Measurements from ENCODE around the gene WBP11.
"Not testable (repeated sequence)": the region's sequence is repeated elsewhere in the genome, so short reads cannot be mapped to it uniquely, and the experiment has no call there.

Gene WBP11

DNA sequence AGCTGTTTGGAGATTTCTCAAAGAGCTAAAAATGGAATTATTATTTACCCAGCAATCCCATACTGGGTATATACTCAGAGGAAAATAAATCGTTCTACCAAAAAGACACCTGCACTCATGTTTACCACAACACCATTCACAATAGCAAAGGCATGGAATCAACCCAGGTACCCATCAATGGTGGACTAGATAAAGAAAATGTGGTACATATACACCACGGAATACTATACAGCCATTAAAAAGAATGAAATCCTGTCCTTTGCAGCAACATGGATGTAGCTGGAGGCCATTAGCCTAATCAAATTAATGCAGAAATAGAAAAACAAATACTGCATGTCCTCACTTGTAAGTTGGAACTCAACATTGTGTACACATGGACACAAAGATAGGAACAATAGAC is 37.9 kb downstream of the WBP11 start:
- H3K4me3 ChIP-seq (ENCODE audit: control insufficient read depth, low read depth, low read length) = no peak overlapping the region
- TF ChIP-seq, protein P1, sequence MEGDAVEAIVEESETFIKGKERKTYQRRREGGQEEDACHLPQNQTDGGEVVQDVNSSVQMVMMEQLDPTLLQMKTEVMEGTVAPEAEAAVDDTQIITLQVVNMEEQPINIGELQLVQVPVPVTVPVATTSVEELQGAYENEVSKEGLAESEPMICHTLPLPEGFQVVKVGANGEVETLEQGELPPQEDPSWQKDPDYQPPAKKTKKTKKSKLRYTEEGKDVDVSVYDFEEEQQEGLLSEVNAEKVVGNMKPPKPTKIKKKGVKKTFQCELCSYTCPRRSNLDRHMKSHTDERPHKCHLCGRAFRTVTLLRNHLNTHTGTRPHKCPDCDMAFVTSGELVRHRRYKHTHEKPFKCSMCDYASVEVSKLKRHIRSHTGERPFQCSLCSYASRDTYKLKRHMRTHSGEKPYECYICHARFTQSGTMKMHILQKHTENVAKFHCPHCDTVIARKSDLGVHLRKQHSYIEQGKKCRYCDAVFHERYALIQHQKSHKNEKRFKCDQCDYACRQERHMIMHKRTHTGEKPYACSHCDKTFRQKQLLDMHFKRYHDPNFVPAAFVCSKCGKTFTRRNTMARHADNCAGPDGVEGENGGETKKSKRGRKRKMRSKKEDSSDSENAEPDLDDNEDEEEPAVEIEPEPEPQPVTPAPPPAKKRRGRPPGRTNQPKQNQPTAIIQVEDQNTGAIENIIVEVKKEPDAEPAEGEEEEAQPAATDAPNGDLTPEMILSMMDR (IDR thresholded peaks at IDR 0.05; ENCODE audit: control insufficient read depth, insufficient read depth, low read depth, low read length, missing control alignments) = no peak
- no peak for DNase-seq (ENCODE audit: low read depth)

DNA sequence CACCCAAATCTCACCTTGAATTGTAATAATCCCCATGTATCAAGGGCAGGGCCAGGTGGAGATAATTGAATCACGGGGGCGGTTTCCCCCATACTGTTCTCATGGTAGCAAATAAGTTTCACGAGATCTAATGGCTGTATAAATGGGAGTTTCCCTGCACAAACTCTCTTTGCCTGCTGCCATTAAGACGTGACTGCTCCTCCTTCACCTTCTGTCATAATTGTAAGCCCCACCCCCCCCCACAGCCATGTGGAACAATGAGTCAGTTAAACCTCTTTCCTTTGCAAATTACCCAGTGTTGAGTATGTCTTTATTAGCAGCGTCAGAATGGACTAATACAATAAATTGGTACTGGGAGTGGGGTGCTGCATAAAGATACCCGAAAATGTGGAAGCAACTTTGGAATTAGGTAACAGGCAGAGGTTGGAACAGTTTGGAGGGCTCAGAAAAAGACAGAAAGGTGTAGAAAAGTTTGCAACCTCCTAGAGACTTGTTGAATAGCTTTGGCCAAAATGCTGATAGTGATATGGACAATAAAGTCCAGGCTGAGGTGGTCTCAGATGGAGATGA is 43.5 kb downstream of the WBP11 start:
- DNase-seq (ENCODE audit: low read depth) = not testable (repeated sequence)

DNA sequence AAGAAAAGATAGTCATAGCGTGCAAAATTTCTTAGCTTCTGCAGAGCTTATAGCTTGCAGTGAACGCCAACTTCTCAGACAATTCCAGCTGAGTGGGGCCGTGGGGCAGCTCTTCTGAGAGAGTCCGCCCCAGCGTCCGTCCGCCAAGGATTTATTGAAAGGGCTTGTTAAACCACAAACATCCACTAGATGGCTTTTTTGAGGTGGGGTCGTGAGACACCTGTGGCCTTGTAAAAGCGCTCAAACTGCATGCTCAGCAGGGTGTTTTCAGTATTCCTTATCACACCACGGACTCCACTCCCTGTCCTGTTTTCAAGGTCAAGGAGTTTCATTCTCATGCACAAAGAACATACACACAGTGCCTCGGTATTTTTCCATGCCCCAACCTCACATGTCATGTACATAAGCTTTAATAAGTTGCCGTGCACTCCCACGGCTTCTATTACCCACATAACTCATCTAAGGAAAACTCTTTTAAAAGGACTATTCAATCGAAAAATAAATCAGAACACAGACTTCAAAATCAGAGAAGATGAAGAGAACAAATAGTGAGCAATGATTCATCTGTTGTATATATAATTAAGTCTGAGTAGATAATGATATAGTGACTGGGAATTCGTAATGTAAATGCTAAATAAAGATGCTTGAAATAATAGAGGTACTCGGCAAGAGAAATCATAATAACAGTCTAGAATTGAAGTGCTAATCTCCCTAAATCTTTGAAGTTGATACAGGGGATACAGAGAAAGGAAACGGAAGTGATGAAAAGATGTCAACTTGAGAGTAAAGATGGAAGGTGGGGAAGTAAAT is 46.7 kb downstream of the WBP11 start:
- no peak for DNase-seq (ENCODE audit: low read depth)
- H3K4me3 ChIP-seq (ENCODE audit: control insufficient read depth, low read depth, low read length) = no peak overlapping the region
- TF ChIP-seq, protein P1 (IDR thresholded peaks at IDR 0.05; ENCODE audit: control insufficient read depth, insufficient read depth, low read depth, low read length, missing control alignments) = peak; percentile 26

More for the DNA sequence above, 43.5 kb downstream of the WBP11 start:
- H3K4me3 ChIP-seq (ENCODE audit: control insufficient read depth, low read depth, low read length) = not testable (repeated sequence)

DNA sequence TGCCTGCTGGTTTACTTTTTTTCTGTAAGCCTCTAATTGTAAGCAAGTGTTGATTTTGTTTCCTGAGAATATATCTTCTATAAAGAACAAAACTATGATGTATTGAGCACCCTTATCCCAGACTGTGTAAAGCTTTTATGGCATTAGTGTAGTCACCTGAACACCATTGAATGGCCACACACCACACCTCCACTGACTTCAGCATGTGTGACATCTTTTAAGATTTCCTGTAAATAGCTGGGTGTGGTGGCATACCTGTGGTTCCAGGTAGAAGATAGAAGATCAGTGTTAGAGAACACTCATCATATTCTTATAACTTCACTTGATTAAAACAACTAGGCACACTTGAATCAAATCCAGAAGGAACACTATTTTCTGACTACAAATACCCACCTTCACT is 51.3 kb downstream of the WBP11 start:
- TF ChIP-seq, protein P1 (IDR thresholded peaks at IDR 0.05; ENCODE audit: control insufficient read depth, insufficient read depth, low read depth, low read length, missing control alignments) = no peak
- no peak for DNase-seq (ENCODE audit: low read depth)
- H3K4me3 ChIP-seq (ENCODE audit: control insufficient read depth, low read depth, low read length) = no peak overlapping the region

DNA sequence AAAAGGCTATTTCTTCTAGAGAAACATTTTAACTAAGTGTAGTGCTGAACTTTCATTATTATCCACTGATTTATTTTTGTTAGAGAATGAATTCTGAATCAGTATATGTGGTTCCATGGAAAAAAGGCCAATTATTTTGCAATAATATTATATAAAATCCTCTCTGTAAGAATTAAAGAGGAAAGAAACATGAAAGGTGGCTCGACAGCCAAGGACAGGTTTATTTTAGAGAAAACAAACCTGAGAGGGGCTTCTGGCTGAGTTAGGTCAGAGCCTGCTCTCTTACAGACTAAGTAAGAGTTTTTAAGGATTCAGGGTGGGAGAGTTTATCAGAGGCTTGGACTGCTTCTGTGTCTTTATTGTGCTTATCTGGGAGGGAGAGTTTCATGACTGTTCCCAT is 60.2 kb downstream of the WBP11 start:
- TF ChIP-seq, protein P1 (IDR thresholded peaks at IDR 0.05; ENCODE audit: control insufficient read depth, insufficient read depth, low read depth, low read length, missing control alignments) = no peak
- no peak overlapping the region for H3K4me3 ChIP-seq (ENCODE audit: control insufficient read depth, low read depth, low read length)
- no peak for DNase-seq (ENCODE audit: low read depth)

DNA sequence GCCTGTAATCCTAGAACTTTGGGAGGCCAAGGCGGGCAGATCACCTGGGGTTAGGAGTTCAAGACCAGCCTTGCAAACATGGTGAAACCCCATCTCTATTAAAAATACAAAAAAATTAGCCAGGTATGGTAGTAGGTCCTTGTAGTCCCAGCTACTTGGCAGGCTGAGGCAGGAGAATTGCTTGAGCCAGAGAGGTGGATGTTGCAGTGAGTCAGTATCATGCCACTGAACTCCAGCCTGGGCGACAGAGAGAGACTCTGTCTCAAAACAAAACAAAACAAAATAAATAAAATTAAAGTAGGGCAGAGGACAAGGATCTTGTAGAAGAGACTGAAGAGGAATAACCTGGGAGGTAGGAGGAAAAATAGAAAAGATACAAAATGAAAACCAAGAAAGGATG is 61.3 kb downstream of the WBP11 start:
- TF ChIP-seq, protein P1 (IDR thresholded peaks at IDR 0.05; ENCODE audit: control insufficient read depth, insufficient read depth, low read depth, low read length, missing control alignments) = no peak
- no peak overlapping the region for H3K4me3 ChIP-seq (ENCODE audit: control insufficient read depth, low read depth, low read length)
- DNase-seq (ENCODE audit: low read depth) = no peak

DNA sequence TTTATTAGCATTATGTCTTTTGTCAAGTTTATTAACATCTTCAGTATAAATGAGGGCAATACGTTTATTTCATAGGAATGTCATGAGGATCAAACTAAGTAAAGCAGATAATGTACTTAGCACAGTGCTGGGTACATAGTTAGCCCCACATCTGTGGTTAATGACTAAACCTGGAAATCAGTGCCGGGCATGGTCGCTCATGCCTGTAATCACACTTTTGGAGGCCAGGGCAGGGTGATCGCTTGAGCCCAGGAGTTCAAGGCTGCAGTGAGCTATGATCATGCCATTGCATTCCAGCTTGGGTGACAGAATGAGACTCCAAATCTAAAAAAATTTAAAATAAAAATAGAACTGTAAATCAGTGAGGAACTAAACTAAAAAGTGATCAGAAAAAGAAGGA is 62.1 kb downstream of the WBP11 start:
- DNase-seq (ENCODE audit: low read depth) = no peak
- TF ChIP-seq, protein P1 (IDR thresholded peaks at IDR 0.05; ENCODE audit: control insufficient read depth, insufficient read depth, low read depth, low read length, missing control alignments) = no peak
- no peak overlapping the region for H3K4me3 ChIP-seq (ENCODE audit: control insufficient read depth, low read depth, low read length)

DNA sequence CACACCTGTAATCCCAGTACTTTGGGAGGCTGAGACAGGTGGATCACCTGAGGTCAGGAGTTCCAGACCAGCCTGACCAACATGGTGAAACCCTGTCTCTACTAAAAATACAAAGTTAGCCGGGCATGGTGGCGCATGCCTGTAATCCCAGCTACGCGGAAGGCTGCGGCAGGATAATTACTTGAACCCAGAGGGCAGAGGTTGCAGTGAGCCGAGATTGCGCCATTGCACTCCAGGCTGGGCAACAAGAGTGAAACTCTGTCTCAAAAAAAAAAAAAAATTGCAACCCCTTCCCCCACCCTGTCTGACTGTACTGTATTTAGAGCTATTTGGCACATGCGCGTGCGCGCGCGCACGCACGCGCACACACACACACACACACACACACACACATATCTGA is 66.8 kb downstream of the WBP11 start:
- H3K4me3 ChIP-seq (ENCODE audit: control insufficient read depth, low read depth, low read length); DNase-seq (ENCODE audit: low read depth): not testable (repeated sequence)

Measured in AG09309 (cell line).